ENCODE data around the gene GGA1.

DNA sequence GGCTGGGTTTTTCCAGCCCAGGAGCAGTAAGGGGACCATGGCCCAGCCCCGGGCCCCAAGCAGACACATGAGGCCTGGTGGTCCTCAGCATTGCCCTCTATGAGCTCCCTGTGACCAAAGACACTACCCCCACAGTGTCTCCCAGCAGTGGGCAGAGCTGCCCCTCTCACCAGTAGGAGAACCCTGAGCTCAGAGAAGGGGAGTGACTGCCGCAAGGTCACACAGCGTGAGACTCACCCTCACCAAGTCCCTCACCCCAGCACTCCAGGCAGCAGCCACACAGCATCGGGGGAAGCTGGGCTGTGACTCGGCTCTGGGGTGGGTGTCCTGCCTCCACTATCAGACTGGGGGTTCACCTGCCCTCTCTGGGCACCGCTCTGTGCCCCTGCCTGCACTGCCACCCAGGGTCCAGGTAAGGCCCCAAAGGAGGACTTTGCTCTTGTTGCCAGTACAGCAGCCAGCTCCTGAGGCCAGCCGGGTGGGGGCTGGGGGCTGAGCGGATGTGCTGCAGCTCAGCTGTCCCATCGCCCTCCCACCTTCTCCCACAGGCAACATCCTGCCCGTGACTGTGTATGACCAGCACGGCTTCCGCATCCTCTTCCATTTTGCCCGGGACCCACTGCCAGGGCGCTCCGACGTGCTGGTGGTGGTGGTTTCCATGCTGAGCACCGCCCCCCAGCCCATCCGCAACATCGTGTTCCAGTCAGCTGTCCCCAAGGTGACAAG is 23.0 kb downstream of the GGA1 start:
- no peak for TF ChIP-seq CTCF (IDR thresholded peaks at IDR 0.05)
- no peak for TF ChIP-seq POLR2A (IDR thresholded peaks at IDR 0.05)
